Gastrocnemius medialis (tissue), 4 donors: ENCODE data around the gene APOL6. TPM values are rescaled to one million over a fixed set of nuclear protein-coding genes. Genes with fewer than 3 reads are reported as not detected.
"Not testable (repeated sequence)": the region's sequence is repeated elsewhere in the genome, so short reads cannot be mapped to it uniquely, and the experiment has no call there.

Source experiments
- ATAC-seq, 2 donors: fragments of 150-250 bp; one replicate each; pipeline ENCODE4 v1.9.1; 2016
- DNase-seq, 2 donors: peaks; one replicate each; pipeline ENCODE4 v3.0.0-alpha.2; 2019
- H3K27ac ChIP-seq, 4 donors: fragments of 200-600 bp; sonication (generic); 1 replicate in 1 of 4; 2 replicates in 3 of 4; pipeline ENCODE4 v1.5.1; 2016 to 2018; ENCODE audit warnings: mild to moderate bottlenecking in 2 of 4, moderate library complexity in 1 of 4
- H3K27me3 ChIP-seq, 3 donors: fragments of 200-600 bp; sonication (generic) in 2 of 3; 1 replicate in 1 of 3; 2 replicates in 2 of 3; pipeline versions ENCODE4 v1.5.1 to v1.6.0; 2016 to 2019; ENCODE audit warnings: mild to moderate bottlenecking in 1 of 3, moderate library complexity in 1 of 3
- H3K36me3 ChIP-seq, 2 donors: fragments of 200-600 bp; sonication (generic) in 1 of 2; one replicate each; pipeline ENCODE4 v1.5.1; 2017 to 2018
- H3K4me1 ChIP-seq, 2 donors: fragments of 200-600 bp; sonication (generic) in 1 of 2; one replicate each; pipeline ENCODE4 v1.5.1; 2016 to 2017; ENCODE audit warnings: mild to moderate bottlenecking in 2 of 2
- H3K4me3 ChIP-seq, 4 donors: fragments of 200-600 bp; sonication (generic) in 3 of 4; 1 replicate in 1 of 4; 2 replicates in 3 of 4; pipeline ENCODE4 v1.5.1; 2016 to 2019; ENCODE audit warnings: mild to moderate bottlenecking in 2 of 4
- H3K9me3 ChIP-seq, 3 donors: fragments of 200-600 bp; sonication (generic) in 2 of 3; 1 replicate in 1 of 3; 2 replicates in 2 of 3; pipeline ENCODE4 v1.5.1; 2016 to 2019
- CTCF ChIP-seq, 5 experiments: fragments of 450-650 bp in 3 of 5; fragments of 200-600 bp in 2 of 5; sonication (generic) in 2 of 5; IDR thresholded peaks in 4 of 5; conservative IDR thresholded peaks in 1 of 5; 1 replicate in 4 of 5; 2 replicates in 1 of 5; pipeline ENCODE4 v1.5.1; 2016 to 2019; ENCODE audit warnings: antibody characterized with exemption in 5 of 5, mild to moderate bottlenecking in 3 of 5, moderate library complexity in 3 of 5
- POLR2A ChIP-seq, 2 donors: fragments of 450-650 bp; IDR thresholded peaks; one replicate each; pipeline ENCODE4 v1.6.1; 2017; ENCODE audit warnings: antibody characterized with exemption in 2 of 2, mild to moderate bottlenecking in 2 of 2, moderate library complexity in 2 of 2
- in situ Hi-C, 4 donors: fragments of 200-750 bp; cut with MboI; loops; one replicate each; pipeline versions ENCODE4 v1.15.0 to v1.8.0; 2017; ENCODE audit warnings: low sequenced_read_pairs in 4 of 4
- intact Hi-C: fragments of 100-400 bp; cut with DNase I; formaldehyde crosslinking; loops from one replicate; pipeline ENCODE4 v1.15.1; 2023; ENCODE audit warnings: low total_unique reads
- total RNA-seq, 4 donors: library from RNA; depleted of rRNA; stranded (reverse); fragments of >200 nt; gene quantifications; one replicate each; pipeline versions ENCODE4 v1.1.0 to v1.2.3, GENCODE V29; 2016

The APOL6 gene
- total RNA-seq, 4 donors from 2014 or later, result 1.5 to 4.5 (median 2.9) TPM

GRCh38 chr22:35697142-35697541 is 48.9 kb downstream of the APOL6 start:
- Histone ChIP-seq H3K36me3 (no peaks in the 10 kb centered on the region), H3K4me1 (no peaks in the 10 kb centered on the region), H3K4me3 (no peak overlapping the region), H3K27me3 (no peaks in the 10 kb centered on the region), H3K9me3 (no peaks in the 10 kb centered on the region), H3K27ac (no peak overlapping the region)
- in situ Hi-C loops, result no loop called here
- intact Hi-C loops, result no loop called here
- DNase-seq (no peak), ATAC-seq (no peak)
- TF ChIP-seq CTCF (IDR thresholded peaks at IDR 0.05 in 4 of 5, conservative IDR thresholded peaks at IDR 0.05 in 1 of 5) (no peak), POLR2A (IDR thresholded peaks at IDR 0.05) (no peak)

GRCh38 chr22:35699852-35700251 is 51.6 kb downstream of the APOL6 start:
- H3K4me1 ChIP-seq, H3K36me3 ChIP-seq, H3K4me3 ChIP-seq, H3K27me3 ChIP-seq, in situ Hi-C loops, ATAC-seq, H3K9me3 ChIP-seq, DNase-seq, H3K27ac ChIP-seq, intact Hi-C loops: not testable (repeated sequence)

- H3K9me3 ChIP-seq, result no peaks in the 10 kb centered on the region
- TF ChIP-seq POLR2A (IDR thresholded peaks at IDR 0.05), result no peak
- intact Hi-C loops (no loop called here), in situ Hi-C loops (no loop called here)
- no peaks in the 10 kb centered on the region for H3K36me3 ChIP-seq
- ATAC-seq (no peak), DNase-seq (no peak)
- H3K4me1 ChIP-seq, result no peaks in the 10 kb centered on the region
- no peak overlapping the region for H3K4me3 ChIP-seq
- no peak overlapping the region for H3K27ac ChIP-seq
- H3K27me3 ChIP-seq, result no peaks in the 10 kb centered on the region
Observed at GRCh38 chr22:35703861-35704584, 55.8 kb downstream of the APOL6 start.

DNA sequence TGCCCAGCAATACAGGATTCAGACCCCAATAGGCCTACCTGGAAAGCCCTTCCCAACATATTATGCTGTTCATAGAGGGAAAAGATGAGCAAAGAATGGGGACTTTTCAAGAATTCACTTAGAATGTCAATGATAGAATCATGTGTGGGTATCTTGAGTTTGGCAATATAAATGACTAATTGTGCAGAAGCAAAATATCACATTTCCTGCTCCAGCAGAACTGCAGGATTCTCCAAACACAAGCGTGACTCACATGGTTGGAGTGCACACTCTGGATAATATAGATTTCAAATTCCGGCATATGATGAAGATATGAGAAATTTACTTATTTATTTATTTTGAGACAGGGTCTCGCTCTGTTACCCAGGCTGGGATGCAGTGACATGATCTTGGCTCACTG is 56.9 kb downstream of the APOL6 start:
- no peak overlapping the region for H3K4me3 ChIP-seq
- in situ Hi-C loops (no loop called here), intact Hi-C loops (no loop called here)
- no peaks in the 10 kb centered on the region for H3K27me3 ChIP-seq
- H3K36me3 ChIP-seq, result no peaks in the 10 kb centered on the region
- no peak overlapping the region for H3K27ac ChIP-seq
- H3K9me3 ChIP-seq, result no peaks in the 10 kb centered on the region
- DNase-seq (no peak), ATAC-seq (no peak)
- TF ChIP-seq CTCF (IDR thresholded peaks at IDR 0.05 in 4 of 5, conservative IDR thresholded peaks at IDR 0.05 in 1 of 5) (no peak), POLR2A (IDR thresholded peaks at IDR 0.05) (no peak)
- H3K4me1 ChIP-seq, result no peaks in the 10 kb centered on the region

DNA sequence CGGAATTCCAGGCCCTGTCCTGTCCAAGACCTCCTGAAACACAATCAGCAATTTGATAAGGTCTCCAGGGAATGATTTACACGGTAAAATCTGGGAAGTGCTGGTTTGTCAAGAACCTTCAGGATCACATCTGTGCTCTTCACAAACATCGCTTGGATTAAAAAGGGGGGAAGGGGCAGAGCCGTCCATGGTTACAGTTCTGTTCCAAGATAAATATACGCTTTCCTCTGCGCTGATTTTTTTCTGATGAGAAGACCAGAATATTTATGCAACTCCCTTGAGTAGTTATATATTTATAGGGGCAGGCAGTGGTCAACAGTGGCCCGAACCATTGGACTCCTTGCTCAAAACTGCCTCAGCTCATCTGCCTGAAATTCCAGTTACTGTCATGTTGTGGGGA is 60.2 kb downstream of the APOL6 start:
- intact Hi-C loops, result no loop called here
- H3K9me3 ChIP-seq, result no peaks in the 10 kb centered on the region
- ATAC-seq (no peak), DNase-seq (no peak)
- in situ Hi-C loops, result no loop called here
- no peak overlapping the region for H3K27ac ChIP-seq
- no peaks in the 10 kb centered on the region for H3K36me3 ChIP-seq
- no peak overlapping the region for H3K4me3 ChIP-seq
- H3K4me1 ChIP-seq, result no peaks in the 10 kb centered on the region
- no peak for TF ChIP-seq POLR2A (IDR thresholded peaks at IDR 0.05)
- no peak for TF ChIP-seq CTCF (IDR thresholded peaks at IDR 0.05 in 4 of 5, conservative IDR thresholded peaks at IDR 0.05 in 1 of 5)
- no peaks in the 10 kb centered on the region for H3K27me3 ChIP-seq

DNA sequence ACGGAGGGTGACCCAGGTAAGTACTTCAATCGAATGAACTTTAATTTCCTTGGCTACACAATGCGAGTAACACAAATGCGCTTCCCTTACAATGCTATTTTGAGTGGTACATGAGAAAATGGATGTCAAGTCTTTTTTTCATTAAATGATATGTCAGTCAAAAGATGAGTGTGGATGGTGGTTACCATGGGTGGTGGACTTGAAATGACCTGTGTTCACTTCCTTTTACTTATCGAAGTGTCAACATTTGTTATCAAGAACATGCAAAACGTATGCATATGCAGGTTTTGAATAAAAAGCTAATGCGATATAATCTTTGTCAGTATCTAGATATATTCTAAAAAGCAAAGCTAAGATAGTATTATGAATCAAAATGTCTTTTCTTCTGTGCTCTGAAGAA is 60.7 kb downstream of the APOL6 start:
- H3K4me3 ChIP-seq, result no peak overlapping the region
- intact Hi-C loops, result no loop called here
- no peaks in the 10 kb centered on the region for H3K27me3 ChIP-seq
- DNase-seq, result no peak
- no peak overlapping the region for H3K27ac ChIP-seq
- no peaks in the 10 kb centered on the region for H3K9me3 ChIP-seq
- no peaks in the 10 kb centered on the region for H3K36me3 ChIP-seq
- TF ChIP-seq CTCF (IDR thresholded peaks at IDR 0.05 in 4 of 5, conservative IDR thresholded peaks at IDR 0.05 in 1 of 5) (no peak), POLR2A (IDR thresholded peaks at IDR 0.05) (no peak)
- no peaks in the 10 kb centered on the region for H3K4me1 ChIP-seq
- in situ Hi-C loops, result no loop called here
- ATAC-seq, result no peak
